HTR-8/SVneo (cell line): ENCODE measurements around the gene SLC10A7.

ENCODE experiments used
- DNase-seq: peaks from one replicate; pipeline ENCODE4 v3.0.0; 2011; ENCODE audit warnings: low spot score, mixed read lengths; ENCODE audit not compliant: insufficient read length
- FAIRE-seq: peaks from 2 replicates; lab custom pipeline; 2011; peaks lifted over from hg19 to GRCh38; lab: Jason Lieb, UNC

The SLC10A7 gene

DNA sequence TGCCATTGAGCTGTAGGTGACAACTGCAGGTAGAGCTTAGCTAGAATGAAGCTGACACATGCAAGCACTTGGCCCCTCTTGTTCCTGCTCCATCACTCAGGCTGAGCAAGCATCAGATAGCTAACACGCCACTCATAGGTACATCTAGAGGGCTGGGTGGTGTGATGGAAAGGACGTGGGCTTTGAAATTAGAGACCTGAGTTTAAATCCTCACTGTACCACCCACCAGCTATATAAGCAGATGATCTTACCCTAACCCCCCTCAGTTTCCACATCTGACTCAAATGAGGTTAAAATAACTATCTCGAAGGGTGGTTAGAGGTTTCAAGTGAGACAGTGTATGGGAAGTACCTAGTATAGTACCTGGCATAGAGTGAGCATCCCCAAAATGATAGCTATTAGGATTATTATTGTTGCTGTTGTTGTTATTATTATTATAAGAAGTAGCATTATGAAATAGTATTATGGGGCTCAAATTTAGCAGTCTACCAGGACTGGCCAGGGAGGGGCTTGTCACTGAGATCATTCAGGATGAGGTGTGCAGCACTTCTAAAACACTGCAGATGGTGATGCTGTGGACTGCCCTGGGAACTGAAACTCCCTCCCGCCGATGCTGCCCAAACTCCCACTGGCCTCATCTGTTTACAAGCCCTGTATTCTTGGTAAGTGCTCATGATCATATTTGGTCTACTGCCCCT is 248.4 kb downstream of the SLC10A7 start:
- FAIRE-seq (no peak), DNase-seq (no peak)

DNA sequence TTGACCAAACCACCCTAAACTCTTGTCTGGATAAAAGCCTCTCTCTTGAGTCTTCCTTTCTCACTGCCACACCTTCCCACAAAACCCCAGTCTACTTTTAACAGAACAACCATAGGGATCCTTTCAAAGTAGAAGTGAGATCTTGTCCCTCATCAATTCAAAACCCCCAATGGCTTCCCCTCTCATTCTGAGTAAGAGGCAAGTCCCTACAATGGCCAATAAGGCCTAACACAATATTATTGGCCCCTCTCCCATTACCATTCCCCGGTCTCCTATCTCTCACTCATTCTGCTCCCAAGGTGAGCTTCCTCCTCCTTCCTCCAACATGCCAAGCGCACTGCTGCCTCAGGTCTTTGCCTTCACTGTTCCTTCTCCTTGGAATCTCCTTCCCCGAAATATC is 250.3 kb downstream of the SLC10A7 start:
- DNase-seq (no peak), FAIRE-seq (no peak)

DNA sequence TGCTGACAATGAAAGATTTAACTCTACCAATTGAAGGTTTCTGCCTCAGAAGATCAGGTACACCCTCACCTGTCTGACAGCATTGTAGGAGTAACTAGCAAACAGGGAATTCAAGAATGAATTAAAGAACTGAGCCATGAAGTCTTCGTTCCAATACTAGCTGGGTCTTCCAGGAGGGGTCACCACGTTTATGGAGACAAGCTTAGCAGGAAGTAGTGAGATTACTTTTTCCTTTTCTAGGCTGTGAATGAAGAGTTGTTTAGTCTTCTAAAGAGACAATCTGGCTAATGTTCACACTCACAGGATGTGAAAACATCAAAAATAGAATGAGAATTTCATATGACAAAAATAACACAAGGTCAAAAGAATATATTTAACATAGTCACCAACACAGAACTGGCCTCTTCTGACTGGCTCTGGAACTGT is 252.5 kb downstream of the SLC10A7 start:
- no peak for FAIRE-seq

DNA sequence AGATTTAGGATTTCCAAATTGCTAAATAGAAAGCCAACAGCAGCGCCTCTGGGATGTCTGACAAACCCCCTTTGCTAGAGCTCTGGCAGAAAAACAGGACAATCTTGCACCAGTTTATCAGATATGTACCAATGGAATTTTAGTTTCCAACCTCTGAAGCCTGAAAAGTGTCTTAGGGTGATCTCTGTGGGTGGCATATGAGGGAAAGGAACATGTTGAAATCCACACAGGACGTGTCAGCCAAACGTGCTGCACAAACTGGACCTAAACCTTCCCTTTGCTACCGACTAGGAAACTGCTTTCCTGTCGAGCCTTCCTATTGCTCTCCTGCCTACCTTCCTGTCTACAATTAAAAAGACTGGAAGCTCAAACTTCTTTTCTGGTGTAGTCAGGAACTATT is 253.9 kb downstream of the SLC10A7 start:
- no peak for DNase-seq
- FAIRE-seq, result no peak

More for the DNA sequence above, 252.5 kb downstream of the SLC10A7 start:
- no peak for DNase-seq

DNA sequence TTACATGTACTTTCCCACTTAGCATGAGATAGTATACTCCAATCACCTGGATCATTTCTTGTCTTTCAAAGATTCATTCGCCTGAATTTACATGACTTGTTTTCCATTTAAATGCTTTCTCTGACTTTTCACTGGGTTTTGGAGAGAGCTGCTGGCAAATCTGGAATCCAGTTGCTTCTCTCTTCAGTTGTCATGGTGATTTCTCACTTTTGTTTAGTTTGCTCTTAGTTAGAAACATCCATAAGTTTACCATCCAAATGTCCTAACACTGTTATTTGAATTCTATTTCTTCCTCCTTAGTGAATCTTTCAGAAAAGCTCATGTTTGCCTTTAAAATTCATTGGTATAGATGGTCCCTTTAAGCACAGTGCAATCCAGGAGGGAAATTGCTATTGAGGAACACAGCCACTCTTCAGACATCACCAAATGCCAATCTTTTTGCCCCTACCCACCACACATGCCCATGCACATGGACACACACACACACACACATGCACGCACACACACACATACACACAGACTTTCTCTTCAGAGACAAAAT is 255.7 kb downstream of the SLC10A7 start:
- DNase-seq (no peak), FAIRE-seq (no peak)

DNA sequence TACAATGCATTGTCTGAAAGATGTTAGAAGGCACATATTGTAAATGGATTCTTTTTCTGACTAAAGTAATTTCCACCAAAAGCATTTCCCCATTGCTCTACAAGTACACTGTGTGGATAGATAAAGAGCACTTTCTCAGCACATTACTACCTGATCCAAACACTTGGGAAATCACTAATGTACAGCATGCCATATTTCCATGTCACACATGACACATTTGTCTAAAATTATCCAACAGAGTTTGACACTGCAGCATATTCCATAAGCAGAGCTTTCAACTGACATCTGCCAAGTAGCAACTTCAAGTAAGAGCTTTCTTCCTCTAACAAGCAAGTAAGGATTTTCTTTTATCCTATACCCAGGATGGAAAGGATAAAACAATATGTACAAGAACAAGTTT is 257.9 kb downstream of the SLC10A7 start:
- FAIRE-seq, result no peak
- DNase-seq, result no peak

DNA sequence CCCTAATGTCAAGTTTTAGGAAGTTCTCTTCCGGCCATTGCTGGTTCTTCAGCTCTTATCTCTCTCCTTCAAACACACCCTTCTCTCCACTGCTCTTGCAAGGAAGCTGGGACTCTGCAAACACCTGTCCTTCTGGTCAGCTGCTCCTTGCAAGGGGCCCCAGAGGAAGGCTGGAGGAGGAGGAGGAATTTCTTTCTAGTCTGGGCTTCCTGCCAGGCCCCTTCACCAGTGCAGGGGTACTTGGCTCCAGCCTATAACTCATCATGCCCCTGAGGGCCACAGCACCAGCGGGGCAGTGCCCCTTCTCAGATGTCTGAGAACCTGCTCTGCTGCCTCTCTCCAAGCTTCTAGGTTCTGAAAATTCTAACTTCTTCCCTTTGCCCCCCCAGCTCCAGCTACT is 260.7 kb downstream of the SLC10A7 start:
- DNase-seq (no peak), FAIRE-seq (no peak)

DNA sequence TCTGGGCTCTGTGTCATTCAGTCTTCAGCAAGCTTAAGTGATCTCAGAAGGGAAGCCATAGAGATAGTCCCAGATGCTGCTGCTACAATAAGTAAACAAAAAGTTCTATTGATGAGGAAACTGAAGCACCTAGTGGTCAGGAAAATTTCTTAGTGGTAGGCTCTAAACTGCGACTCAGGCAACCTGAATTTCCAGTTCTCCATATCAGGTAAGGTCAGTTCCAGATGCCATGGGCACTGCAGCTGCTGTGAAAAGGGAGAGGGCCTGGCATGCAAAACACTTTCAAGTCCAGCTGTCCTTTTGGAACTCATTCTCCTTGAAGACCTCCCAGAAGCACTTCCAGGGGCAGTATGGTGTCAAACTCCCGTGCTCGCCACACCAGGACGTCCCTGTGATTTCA is 261.2 kb downstream of the SLC10A7 start:
- DNase-seq, result no peak
- no peak for FAIRE-seq

DNA sequence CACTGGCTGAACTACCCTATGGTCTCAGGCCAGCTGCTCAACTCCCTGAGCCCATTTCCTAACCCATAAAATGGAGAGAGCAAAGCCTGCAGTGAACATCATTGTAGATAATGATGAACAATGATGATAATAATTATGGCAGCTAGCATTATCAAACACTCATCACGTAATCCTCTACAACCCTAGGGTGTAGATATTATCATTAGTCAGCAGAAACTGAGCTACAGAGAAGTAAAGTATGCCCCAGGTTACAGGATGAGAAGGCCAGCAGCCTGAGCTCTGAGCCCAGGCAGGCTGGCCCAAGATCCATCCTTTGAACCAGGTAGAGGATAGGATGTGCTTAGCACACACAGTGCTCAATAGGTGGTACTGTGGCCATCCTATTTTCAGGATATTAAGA is 264.2 kb downstream of the SLC10A7 start:
- FAIRE-seq (no peak), DNase-seq (no peak)

DNA sequence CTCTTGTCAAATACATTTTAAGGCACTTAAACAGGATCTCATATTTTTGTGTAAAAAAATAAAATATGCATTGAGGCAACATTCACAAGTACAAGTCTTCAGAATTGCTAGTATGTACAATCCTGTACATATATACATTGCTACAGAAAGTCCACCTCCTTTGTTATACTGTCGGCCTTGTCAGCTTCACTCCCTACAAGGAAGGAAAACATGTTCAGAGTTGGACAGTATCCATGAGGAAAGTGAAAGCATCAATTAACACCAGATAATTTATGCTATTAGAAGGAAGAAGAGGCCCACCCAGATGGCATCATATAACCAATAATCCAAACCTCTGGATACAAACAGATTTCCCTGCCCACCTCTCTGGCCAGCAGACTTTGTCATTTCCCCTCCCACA is 265.4 kb downstream of the SLC10A7 start:
- FAIRE-seq (no peak), DNase-seq (no peak)

DNA sequence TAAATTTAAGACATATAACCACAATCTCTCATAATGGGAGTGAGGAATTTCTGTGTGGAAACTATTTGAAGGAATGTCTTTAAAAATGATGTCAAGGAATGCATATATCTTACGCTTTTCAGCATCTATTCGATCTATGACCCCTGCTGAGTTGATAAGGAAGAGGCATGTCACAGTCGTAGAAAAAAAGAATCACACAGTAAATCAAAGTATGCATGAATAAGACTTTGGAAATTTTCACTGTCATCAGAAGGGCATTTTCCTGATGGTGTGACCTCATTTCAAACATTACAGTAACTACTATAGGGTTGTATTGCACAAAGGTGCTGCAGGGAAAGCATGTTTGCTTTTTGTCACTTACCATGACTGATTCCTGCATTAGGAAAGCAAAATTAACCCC is 265.9 kb downstream of the SLC10A7 start:
- FAIRE-seq (peak; percentile 51), DNase-seq (peak; percentile 45)

DNA sequence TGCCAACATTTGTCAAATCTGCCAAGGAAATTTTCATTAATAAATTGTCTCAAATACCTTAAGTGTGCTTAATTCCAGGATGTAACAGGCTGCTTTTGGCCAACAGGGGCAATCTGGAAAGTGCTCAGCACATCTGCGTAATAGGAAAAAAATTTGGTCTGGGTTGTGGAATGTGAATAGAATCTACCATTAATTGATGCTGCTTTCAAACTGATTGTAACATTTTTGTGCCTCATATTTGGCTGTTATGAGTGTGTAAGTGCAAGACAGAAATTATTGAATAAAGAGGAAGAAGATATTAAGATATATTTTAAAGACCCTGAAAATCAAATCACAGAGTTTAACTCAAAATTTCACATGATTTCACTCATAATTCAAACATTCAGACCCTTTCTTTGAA is 266.3 kb downstream of the SLC10A7 start:
- DNase-seq, result peak; percentile 36
- peak; percentile 16 for FAIRE-seq

DNA sequence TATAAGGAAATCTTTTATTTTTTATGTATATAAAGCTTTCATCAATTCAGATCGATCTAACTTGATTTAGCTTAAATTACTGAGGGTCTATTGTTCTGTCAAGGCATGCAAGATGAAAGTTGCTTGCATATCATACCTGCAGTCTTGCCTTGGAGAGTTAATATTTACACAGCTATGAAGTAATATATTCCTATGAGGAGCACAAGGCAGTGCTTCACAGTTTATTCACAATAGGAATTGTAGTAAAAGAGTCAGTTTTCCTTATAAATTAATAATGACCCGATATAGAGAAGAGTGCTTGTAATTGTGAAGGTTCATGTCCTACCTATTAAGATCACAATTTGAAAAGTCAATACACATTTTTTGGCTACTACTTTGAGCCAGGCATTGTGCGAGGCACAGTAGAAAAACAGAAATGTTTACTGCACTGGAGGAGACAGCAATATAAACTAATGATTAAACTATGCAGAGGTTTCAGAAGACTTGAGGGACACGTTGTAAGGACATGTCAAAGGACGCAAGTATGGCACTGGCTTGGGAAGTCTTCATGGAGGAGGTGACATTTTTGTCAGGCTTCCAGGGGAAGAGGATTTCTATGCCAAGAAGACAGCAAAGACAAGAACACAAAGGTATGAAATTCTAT is 268.6 kb downstream of the SLC10A7 start:
- FAIRE-seq, result no peak
- DNase-seq, result no peak

DNA sequence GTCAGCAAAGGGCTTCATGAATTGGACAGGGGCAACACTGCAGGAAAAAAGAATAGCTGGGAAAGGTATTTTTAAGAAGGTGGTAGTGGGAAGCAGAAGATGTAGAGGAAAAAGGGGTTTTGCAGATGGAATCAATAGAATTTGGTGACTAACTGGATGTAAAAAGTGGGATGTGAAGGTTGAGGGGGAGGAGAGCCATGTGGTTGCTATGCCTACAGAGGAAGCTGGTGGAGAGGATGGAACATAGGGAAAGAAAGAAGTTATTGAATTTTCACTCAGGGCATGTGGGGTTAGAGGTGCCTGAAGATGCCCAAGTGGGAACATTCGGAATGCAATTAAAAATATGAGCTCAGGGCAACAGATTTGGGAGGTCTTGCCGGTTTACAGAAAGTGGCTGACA is 274.4 kb downstream of the SLC10A7 start:
- DNase-seq, result no peak
- FAIRE-seq, result no peak

DNA sequence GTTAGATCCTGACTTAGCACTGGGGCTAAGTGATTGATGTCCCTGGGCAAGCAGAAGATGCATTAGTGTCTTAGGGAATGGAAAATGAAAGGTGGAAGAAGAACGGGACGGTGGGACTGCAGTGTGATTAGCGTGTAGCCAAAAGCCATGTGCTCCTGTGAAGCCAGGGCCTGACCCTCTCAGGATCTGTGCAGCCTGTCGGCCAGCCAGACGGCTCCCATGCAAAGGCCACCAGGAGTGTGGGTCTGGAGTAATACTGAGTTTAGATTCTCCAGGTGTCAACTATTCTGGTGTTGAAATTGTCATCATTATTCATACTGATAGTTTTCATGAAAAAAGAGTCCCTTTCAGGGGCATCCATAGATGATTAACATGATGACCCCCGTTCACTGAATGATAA is 275.4 kb downstream of the SLC10A7 start:
- FAIRE-seq (no peak), DNase-seq (no peak)

DNA sequence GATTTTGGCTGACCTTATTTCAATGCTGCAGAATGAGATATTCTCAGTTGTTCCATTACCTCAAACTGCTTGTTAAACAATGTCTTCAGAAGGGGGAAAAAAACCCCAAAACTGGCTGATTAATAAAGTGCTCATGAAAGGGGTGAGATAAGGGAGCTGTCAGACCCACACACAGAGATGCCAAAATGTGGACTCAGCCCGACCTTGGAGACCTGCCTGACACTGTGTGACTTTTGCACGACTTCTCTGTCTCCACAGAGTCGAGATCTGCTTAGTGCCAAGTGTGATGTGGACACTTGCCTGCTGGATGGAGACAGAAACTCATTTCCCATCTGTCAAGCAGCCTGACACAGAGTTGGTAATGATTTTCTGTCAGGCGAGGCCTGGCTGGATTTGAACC is 275.9 kb downstream of the SLC10A7 start:
- DNase-seq, result no peak
- FAIRE-seq, result no peak

DNA sequence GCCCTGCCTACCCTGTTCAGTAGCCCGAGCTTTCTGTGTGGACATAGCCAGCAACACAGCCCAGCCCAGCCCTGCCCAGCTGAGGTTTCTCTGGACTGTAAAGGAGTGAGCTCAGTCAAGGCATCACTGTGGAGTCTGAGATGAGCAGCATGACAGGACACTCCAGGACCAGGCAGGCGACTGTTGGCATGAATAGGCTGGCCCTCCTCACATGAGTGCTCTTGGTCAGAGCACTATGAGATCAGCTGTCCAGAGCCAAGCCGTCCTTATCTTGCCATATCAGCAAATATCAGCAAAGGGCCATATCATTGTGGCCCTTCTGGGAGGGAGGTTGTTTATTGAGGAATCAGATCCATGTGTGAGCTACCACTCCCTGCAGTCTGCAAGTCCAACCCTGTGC is 276.5 kb downstream of the SLC10A7 start:
- DNase-seq, result no peak
- FAIRE-seq, result peak; percentile 13

DNA sequence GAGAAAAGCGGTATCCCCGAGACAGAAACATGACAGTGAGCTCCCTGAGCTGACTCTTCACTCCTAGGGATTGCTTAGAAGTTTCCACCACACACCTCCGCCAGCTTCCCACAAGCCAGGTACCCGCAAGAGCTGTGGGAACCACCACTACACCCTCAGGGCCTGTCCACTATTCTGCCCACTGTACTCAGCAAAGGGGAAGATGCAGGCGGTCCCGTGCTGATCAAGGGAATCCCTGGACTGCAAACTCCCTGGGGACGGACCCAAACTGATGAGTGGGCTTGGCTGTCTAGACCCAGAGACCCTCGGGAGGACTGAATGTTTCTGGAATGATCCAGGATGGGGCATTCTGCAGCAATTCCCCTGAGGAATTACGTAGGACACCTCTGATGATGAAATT is 277.2 kb downstream of the SLC10A7 start:
- FAIRE-seq (no peak), DNase-seq (no peak)

DNA sequence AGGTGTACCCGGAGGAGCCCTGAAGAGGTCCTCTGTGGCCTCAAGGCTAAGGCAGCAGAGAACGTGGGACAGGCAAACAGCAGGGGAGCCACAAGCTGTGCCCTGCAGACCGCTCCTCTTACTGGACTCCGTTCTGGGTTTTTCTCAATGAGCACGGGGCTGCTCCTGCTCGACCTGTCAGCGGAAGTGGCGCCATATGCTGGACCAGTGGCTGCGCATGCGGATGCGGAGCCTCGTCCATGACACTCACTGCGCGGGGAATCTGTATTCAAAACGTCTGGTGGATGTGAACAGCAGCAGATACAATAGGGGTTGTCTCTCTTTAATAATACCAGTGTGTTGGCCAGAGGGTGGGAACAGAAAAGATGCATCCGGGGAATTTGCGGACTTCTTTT is 277.9 kb downstream of the SLC10A7 start:
- DNase-seq, result no peak
- FAIRE-seq, result no peak

DNA sequence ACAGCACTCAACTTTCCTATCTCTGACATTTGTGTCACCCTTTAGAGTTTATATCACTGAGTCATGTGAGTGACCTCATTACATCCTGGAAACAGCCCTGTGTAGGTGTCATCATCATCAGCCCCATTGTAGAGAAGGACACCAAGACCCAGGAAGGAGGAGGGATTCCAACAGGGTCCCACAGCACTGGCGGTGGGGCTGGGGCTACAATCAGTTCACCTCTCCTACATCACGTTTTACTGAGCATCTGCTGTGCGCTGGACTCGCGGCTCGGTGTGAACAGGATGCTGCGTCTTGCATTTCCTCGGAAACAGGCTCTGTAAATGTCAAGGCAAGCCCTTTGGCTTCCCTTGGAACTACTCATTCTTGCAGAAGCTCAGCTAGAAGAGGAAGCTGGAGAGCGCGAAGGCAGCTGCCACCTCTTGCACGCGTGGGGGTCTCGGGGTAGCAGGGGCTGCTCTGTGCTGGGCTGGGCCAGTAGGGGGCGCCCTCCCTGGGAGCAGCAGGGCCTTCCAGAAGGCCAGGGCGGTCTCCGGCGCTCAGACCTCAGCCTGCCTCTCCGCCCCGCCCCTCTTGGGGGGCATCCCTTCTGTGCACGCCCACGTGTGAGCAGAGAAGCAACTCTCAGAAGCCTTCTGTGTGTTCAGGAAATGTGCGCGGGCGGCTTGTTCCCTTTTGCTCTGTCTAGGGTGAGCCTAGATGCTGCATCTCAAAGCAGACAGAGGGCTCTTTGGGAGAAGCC is 278.4 kb downstream of the SLC10A7 start:
- DNase-seq (no peak), FAIRE-seq (peak; percentile 33)

DNA sequence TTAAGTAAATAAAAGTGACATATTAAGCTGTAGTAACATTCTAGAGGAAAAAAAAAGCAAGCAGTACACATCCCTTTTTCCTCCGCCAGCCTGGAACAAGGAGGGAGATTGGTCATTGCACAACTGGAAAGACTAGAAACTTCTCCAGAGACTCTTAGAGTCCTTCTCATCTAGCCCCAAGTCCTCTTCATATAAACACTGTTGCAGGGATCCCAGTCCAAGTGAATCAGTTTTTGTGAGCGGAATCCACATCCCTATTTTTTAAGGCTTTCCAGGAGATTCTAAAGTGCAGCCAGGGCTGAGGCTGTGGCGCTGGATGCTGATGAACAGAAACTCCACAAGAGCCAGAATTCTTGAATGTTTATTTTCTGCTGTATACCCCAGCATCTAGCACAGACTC is 283.6 kb downstream of the SLC10A7 start:
- no peak for FAIRE-seq

More for the DNA sequence above, 283.6 kb downstream of the SLC10A7 start:
- no peak for DNase-seq
